Immature natural killer cell (primary cell): ENCODE data around the gene PCDHA4. TPM values are rescaled to one million over a fixed set of nuclear protein-coding genes. Genes with fewer than 3 reads are reported as not detected.

Experiments
- DNase-seq, 3 donors: peaks; one replicate each; pipeline ENCODE4 v3.0.0; 2022; ENCODE audit warnings: mixed read lengths in 1 of 3
- H3K27ac Mint-ChIP-seq, 6 donors: one replicate each; pipeline ENCODE4 v1.8.0; 2020; ENCODE audit warnings: mixed read lengths in 6 of 6, mild to moderate bottlenecking in 5 of 6, inconsistent platforms in 4 of 6, moderate library complexity in 3 of 6
- H3K27me3 Mint-ChIP-seq, 3 donors: one replicate each; pipeline ENCODE4 v1.8.0; 2020 to 2021; ENCODE audit warnings: low read depth in 3 of 3, mild to moderate bottlenecking in 3 of 3, mixed read lengths in 3 of 3, moderate library complexity in 3 of 3, inconsistent platforms in 1 of 3
- H3K36me3 Mint-ChIP-seq, 3 donors: one replicate each; pipeline ENCODE4 v1.8.0; 2020; ENCODE audit warnings: mixed read lengths in 3 of 3, inconsistent platforms in 2 of 3, mild to moderate bottlenecking in 2 of 3
- H3K4me1 Mint-ChIP-seq, 2 donors: one replicate each; pipeline ENCODE4 v1.8.0; 2020; ENCODE audit warnings: inconsistent platforms in 2 of 2, mild to moderate bottlenecking in 2 of 2, mixed read lengths in 2 of 2, moderate library complexity in 1 of 2
- H3K4me3 Mint-ChIP-seq, 5 donors: one replicate each; pipeline ENCODE4 v1.8.0; 2020; ENCODE audit warnings: mild to moderate bottlenecking in 5 of 5, mixed read lengths in 5 of 5, inconsistent platforms in 3 of 5, moderate library complexity in 3 of 5
- H3K9me3 Mint-ChIP-seq, 6 donors: one replicate each; pipeline ENCODE4 v1.8.0; 2020; ENCODE audit warnings: mild to moderate bottlenecking in 6 of 6, mixed read lengths in 6 of 6, inconsistent platforms in 4 of 6, moderate library complexity in 3 of 6
- polyA plus RNA-seq, 3 donors: library from polyadenylated mRNA; unstranded; fragments of 300-500 nt; fragmentation: Illumina TruSeq; gene quantifications; one replicate each; pipeline ENCODE4 v1.2.3, GENCODE V29; 2021

PCDHA4 gene
- polyA plus RNA-seq, 3 donors from 2014 or later, result not detected

- H3K9me3 Mint-ChIP-seq, result peaks cover 6 to 24% (median 16%) of the 10 kb centered on the region in 6 donors
- DNase-seq, result no peak
- H3K27ac Mint-ChIP-seq, result no peak overlapping the region
- peaks cover 0 to 5% (median 5%) of the 10 kb centered on the region in 3 donors for H3K27me3 Mint-ChIP-seq
- H3K36me3 Mint-ChIP-seq, result peaks cover 0 to 4% (median 0%) of the 10 kb centered on the region in 3 donors
- H3K4me3 Mint-ChIP-seq, result no peak overlapping the region
- H3K4me1 Mint-ChIP-seq, result no peaks in the 10 kb centered on the region
These were observed 50.5 kb downstream of the PCDHA4 start for GRCh38 chr5:140857177-140857986.

- peaks cover 6 to 24% (median 15%) of the 10 kb centered on the region in 6 donors for H3K9me3 Mint-ChIP-seq
- H3K4me3 Mint-ChIP-seq, result no peak overlapping the region
- peaks cover 0 to 5% (median 5%) of the 10 kb centered on the region in 3 donors for H3K27me3 Mint-ChIP-seq
- peaks cover 0 to 4% (median 0%) of the 10 kb centered on the region in 3 donors for H3K36me3 Mint-ChIP-seq
- H3K4me1 Mint-ChIP-seq, result no peaks in the 10 kb centered on the region
- H3K27ac Mint-ChIP-seq, result no peak overlapping the region
- no peak for DNase-seq
These were observed 51.0 kb downstream of the PCDHA4 start for GRCh38 chr5:140857987-140858240.

- H3K4me1 Mint-ChIP-seq, result no peaks in the 10 kb centered on the region
- no peaks in the 10 kb centered on the region for H3K36me3 Mint-ChIP-seq
- peaks cover 0 to 4% (median 2%) of the 10 kb centered on the region in 3 donors for H3K27me3 Mint-ChIP-seq
- DNase-seq, result no peak
- no peak overlapping the region for H3K4me3 Mint-ChIP-seq
- peaks cover 3 to 18% (median 8%) of the 10 kb centered on the region in 6 donors for H3K9me3 Mint-ChIP-seq
- H3K27ac Mint-ChIP-seq, result no peak overlapping the region
These were observed 55.8 kb downstream of the PCDHA4 start for GRCh38 chr5:140862441-140863295.

Other genes with a start within 250 kb of the PCDHA4 start
- gene SRA1, start 249.6 kb upstream of the PCDHA4 start, polyA plus RNA-seq, result 10 to 100 TPM; 44.5 to 77.4 (median 55.7) TPM
- gene APBB3, start 242.5 kb upstream of the PCDHA4 start, polyA plus RNA-seq, result 1 to 10 TPM in 2 of 3 donors, under 1 TPM in 1; 0.94 to 3.5 (median 3.0) TPM
- 100 to 1,000 TPM in 2 of 3 donors, 10 to 100 TPM in 1; 73.3 to 134 (median 131) TPM for gene SLC35A4, start 242.2 kb upstream of the PCDHA4 start, polyA plus RNA-seq
- 1 to 10 TPM; 3.6 to 5.7 (median 5.3) TPM for gene CD14, start 173.9 kb upstream of the PCDHA4 start, polyA plus RNA-seq
- 10 to 100 TPM in 1 of 3 donors, 1 to 10 TPM in 2; 7.6 to 11.0 (median 8.3) TPM for gene TMCO6, start 167.6 kb upstream of the PCDHA4 start, polyA plus RNA-seq
- gene NDUFA2, start 159.4 kb upstream of the PCDHA4 start, polyA plus RNA-seq, result 100 to 1,000 TPM; 135 to 252 (median 163) TPM
- gene IK, start 159.2 kb upstream of the PCDHA4 start, polyA plus RNA-seq, result 100 to 1,000 TPM; 117 to 178 (median 120) TPM
- 10 to 100 TPM; 11.0 to 20.2 (median 13.6) TPM for gene WDR55, start 142.2 kb upstream of the PCDHA4 start, polyA plus RNA-seq
- not detected for gene DND1, start 133.5 kb upstream of the PCDHA4 start, polyA plus RNA-seq
- gene HARS1, start 115.7 kb upstream of the PCDHA4 start, polyA plus RNA-seq, result 10 to 100 TPM; 52.0 to 90.7 (median 79.5) TPM
- 10 to 100 TPM; 13.2 to 37.7 (median 27.0) TPM for gene HARS2, start 115.6 kb upstream of the PCDHA4 start, polyA plus RNA-seq
- gene ZMAT2, start 106.6 kb upstream of the PCDHA4 start, polyA plus RNA-seq, result 10 to 100 TPM; 76.7 to 83.7 (median 78.3) TPM
- gene PCDHA1, start 20.9 kb upstream of the PCDHA4 start, polyA plus RNA-seq, result not detected
- gene PCDHA2, start 12.2 kb upstream of the PCDHA4 start, polyA plus RNA-seq, result not detected
- not detected for gene PCDHA3, start 6.0 kb upstream of the PCDHA4 start, polyA plus RNA-seq
- not detected for gene PCDHA5, start 14.5 kb downstream of the PCDHA4 start, polyA plus RNA-seq
- gene PCDHA6, start 20.9 kb downstream of the PCDHA4 start, polyA plus RNA-seq, result not detected
- gene PCDHA7, start 27.2 kb downstream of the PCDHA4 start, polyA plus RNA-seq, result not detected
- not detected for gene PCDHA8, start 34.1 kb downstream of the PCDHA4 start, polyA plus RNA-seq
- gene PCDHA9, start 41.3 kb downstream of the PCDHA4 start, polyA plus RNA-seq, result not detected
- not detected for gene PCDHA10, start 48.8 kb downstream of the PCDHA4 start, polyA plus RNA-seq
- gene PCDHA11, start 61.9 kb downstream of the PCDHA4 start, polyA plus RNA-seq, result not detected
- gene PCDHA12, start 68.2 kb downstream of the PCDHA4 start, polyA plus RNA-seq, result not detected
- not detected for gene PCDHA13, start 75.1 kb downstream of the PCDHA4 start, polyA plus RNA-seq
- gene PCDHAC1, start 119.2 kb downstream of the PCDHA4 start, polyA plus RNA-seq, result not detected
- not detected for gene PCDHAC2, start 159.4 kb downstream of the PCDHA4 start, polyA plus RNA-seq
- not detected for gene PCDHB1, start 244.3 kb downstream of the PCDHA4 start, polyA plus RNA-seq